ELR (cell line): ENCODE results near the gene SPTAN1.
"Not testable (repeated sequence)": the region's sequence is repeated elsewhere in the genome, so short reads cannot be mapped to it uniquely, and the experiment has no call there.

ENCODE experiments used
- DNase-seq: peaks from one replicate; pipeline ENCODE4 v3.0.0-alpha.2; 2015; ENCODE audit warnings: low read depth

Gene SPTAN1

DNA sequence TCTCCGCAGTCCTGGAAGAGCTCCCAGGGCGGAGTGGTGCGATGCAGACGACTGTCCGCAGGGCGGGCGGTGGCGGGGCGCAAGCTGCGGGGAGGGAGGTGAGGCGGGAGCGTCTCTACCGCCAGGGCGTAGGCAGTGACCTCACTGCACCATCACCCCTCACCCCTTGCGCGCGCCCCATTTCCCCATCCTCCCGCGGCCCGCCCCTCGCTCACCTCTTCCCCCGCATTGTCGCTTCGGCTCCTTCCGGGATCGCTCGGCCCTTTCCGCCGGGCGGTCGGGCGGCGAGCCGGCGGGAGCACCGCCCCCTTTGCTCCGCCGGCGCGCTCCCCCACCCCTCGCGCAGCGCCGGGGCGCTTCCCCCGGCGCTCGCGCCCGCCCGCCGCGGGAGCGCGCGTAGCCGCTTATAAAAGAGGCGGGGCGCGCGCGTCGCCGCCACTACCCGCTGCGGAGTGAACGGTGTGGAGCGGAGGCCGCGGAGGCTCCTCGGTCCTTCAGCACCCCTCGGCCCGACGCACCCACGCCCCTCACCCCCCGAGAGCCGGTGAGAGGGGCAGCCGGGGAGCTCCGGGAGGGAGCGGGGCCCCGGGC lies at the start of gene SPTAN1:
TSS of gene SPTAN1 (plus strand) at position 435 of the 591 bp plus-strand sequence. CDS start 14,154 bp downstream, outside the sequence.
- DNase-seq, result peak; percentile 95

DNA sequence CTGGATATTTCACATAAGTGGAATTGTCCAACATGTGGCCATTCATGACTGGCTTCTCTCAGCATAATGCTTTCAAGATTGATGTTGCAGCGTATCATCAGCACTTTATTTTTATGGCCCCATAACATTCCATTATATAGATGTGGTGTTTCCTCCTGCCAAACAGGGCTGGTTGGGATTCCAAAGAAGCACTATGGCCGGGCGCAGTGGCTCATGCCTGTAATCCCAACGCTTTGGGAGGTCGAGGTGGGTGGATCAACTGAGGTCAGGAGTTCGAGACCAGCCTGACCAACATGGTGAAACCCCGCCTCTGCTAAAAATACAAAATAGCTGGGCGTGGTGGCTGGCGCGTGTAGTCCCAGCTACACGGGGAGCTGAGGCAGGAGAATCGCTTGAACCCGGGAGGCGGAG lies 49.0 kb upstream of the SPTAN1 start:
- DNase-seq, result peak; percentile 19

DNA sequence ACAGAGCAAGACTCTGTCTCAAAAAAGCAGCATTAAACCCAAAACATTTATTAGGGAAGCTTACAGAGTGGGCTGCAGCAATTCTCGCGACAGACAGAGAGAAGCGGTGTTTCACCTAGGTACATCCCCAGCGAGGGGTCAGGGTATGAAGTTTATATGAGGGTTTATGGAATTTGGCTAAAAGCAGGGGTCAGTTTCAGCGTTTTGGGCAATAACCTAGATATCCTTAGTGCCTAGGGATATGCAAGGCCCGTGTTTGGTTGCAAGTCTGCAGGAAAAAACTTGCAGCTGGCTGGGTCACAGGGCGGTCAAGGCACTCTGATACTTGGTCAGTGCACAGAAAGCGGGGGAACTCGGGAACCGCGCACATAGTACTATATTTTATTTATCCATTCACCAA lies 48.5 kb upstream of the SPTAN1 start:
- DNase-seq, result peak; percentile 47

DNA sequence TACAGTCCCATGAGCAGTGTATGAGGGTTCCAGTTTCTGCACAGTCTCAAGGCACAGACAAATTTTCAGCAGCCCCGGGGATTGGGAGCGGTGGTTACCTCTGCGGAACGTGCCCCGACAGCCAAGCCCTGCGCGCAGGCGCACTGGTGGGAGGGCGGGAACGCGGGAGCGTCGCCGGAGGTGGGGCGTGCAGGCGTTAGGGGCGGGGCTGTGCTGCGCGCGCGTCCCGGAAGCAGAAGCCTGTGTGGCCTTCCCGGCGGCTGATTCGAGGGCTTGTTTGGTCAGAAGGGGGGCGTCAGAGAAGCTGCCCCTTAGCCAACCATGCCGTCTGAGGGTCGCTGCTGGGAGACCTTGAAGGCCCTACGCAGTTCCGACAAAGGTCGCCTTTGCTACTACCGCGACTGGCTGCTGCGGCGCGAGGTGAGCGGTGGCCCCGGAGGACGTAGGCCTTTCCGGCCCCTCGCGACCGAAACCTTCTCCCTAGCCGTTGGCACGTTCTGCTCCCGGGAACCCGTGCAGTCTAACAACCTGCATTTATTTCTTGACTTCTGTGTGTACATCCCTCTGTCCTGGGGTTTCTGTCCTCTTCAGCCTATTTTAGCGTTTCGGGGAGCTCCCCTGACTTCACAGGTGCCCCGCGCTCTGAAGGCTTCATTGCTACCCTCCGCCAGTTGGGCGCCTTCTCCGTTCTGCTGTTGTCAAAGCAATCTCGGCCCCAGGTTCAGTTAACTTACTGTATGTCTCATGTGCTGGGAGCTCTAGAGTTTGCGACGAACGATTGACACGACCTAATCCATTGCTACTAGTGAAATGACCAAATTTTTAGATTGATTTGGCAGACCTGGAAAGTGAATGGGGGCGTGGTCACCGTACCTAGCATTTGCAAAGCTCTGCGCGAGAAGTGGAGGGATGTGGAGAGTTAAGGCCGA lies 47.6 kb upstream of the SPTAN1 start, which contains the start of gene GLE1:
TSS of gene GLE1 (plus strand) at position 235 of the 929 bp plus-strand sequence. CDS start at position 322, 87 bp downstream.
- DNase-seq, result peak; percentile 92

DNA sequence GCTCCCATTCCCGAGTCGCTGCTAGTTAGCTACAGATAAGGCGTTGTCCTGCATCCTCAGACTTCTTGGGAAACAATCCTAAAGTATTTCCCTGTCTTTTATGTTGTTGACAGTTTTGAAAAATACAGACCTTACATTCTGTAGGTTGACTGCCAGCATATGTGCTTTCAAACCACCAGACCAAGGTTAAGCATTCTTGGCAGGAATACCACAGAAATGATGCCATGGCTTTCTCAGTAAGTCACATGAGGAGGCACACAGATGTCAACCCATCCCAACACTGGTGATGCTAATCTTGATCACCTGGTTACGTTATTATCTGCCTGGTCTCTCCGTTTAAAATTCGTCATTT lies 47.0 kb upstream of the SPTAN1 start:
- DNase-seq, result peak; percentile 55

DNA sequence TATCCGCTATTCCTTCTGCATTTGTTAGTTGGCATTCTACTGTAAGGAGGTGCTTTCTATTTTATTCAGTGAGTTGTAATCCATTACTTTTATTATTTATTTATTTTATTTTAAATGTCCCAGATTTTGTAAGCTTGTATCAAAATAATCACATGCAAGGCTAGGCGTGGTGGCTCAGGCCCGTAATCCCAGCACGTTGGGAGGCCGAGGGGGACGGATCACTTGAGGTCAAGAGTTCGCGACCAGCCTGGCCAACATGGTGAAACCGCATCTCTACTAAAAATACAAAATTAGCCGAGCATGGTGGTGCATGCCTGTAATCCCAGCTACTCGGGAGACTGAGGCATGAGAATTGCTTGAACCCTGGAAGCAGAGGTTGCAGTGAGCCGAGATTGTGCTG lies 46.5 kb upstream of the SPTAN1 start:
- not testable (repeated sequence) for DNase-seq

DNA sequence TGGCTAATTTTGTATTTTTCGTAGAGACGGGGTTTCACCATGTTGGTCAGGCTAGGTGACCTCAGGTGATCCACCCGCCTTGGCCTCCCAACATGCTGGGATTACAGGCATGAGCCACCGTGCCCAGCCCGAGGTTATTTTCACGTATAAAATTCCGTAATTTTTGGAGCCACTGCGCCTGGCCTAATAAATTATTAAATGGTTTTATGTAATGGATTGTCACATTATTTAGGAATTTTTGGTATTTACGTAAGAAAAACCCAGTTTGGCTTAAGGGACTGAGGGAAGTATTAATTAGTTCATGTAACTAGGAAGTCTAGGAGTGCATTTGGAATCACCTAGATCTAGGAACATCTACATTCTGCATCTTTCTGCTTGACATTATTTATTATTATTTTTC lies 39.6 kb upstream of the SPTAN1 start:
- no peak for DNase-seq

DNA sequence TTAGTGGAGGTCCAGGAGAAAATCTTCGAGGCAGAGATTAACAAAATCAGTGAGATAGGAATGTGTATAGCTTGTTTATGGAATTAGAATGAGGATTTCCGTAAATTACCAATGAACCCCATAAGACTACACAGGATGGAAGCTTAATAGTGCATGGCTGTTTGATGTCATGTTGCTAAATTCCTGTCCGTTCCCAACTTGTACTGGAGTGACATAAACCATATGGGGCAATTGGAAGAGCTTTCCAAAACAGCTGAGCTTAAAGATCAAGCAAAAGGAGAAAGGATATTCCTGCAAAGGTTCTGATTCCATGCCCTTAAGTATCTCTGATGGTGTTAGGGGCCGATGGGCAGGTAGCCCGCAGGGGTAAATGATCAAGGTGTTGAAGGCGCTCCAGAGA lies 30.4 kb upstream of the SPTAN1 start:
- DNase-seq, result no peak

DNA sequence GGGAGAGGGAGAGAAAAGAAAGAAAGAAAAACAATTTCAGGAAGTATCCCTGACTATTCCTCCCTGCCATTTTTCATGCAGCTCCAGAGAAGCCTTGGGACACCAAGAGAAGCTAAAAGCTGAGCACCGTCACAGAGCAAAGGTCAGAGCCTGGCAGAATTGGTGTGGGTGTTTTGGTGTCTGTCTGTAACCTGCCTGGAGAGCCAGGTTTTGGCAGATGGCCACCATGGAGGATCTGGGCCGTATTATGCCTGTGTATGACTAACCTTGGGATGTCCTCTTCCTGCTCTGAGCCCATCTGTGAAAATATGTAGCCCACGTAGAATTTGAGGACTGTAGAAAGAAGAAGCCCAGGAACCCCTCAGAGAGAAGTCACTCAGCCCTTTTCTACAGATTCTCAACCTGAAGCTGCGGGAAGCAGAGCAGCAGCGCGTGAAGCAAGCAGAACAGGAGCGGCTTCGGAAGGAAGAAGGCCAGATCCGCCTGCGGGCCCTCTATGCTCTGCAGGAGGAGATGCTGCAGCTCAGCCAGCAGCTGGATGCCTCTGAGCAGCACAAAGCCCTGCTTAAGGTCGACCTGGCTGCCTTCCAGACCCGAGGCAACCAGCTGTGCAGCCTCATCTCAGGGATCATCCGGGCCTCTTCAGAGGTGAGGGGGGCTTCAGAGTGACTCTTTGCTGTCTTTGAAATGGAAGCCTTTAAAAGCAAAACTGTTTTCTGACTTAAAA lies 29.0 kb upstream of the SPTAN1 start:
- peak; percentile 38 for DNase-seq

DNA sequence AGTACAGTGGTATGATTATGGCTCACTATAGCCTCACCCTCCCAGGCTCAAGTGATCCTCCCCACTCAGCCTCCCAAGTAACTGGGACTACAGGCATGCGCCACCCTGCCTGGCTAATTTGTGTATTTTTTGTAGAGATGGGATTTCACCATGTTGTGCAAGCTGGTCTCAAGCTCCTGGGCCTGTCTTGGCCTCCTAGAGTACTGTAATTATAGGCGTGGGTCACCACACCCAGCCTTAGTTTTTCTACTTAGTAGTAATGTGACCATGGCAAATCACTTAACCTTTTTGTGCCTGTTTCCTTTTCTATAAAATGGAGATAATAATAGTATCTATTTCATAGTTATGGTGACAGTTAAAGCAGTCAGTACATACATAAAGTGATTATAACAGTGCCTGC lies 25.7 kb upstream of the SPTAN1 start:
- no peak for DNase-seq

DNA sequence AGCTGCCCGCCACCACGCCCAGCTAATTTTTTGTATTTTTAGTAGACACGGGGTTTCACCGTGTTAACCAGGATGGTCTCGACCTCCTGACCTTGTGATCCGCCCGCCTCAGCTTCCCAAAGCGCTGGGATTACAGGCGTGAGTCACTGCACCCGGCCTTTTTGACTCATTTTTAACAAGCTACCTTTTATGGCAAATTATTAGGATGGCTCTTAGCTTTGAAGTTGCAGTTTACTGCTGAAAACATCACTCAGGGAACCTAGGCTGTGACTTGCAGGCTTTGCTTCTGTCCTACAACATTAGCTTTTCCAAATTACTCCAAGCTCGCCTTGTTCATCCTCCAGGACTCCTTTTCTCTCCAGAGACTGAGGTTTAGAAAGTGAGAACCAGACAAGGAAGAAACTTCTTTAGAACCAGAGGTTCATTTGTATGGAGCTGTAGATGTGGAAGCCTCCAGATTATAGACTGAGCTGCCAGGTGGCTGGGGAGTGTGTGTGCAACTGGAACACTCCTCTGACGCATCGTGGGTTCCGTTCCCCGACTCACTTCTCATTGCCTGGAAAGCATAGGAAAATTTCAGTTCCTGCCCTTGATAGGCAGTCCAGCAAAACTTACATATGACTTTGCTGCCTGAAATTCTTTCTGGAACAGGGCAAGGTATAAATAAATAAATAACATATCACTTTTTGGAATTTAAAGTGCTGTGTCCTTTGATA lies 23.8 kb upstream of the SPTAN1 start:
- DNase-seq, result peak; percentile 68

DNA sequence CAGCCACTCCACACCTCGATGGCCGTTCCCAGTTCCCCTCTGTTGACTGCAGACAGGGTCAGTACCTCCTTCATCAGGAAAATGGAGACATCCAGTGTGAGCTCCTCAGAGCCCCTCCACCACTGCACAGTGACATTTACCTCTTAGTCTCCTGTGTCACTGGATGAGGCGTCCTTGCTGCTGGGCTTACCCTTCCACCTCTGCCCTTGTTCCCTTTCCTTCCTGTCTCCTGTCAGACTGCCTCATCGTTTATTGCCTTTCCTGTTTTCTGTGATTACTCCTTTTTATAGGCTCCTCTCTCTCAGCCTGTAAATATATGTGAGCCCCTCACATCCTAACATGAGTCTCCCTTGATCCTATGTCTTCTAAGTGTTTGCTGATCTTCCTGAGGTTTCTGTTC lies 23.2 kb upstream of the SPTAN1 start:
- DNase-seq, result no peak

DNA sequence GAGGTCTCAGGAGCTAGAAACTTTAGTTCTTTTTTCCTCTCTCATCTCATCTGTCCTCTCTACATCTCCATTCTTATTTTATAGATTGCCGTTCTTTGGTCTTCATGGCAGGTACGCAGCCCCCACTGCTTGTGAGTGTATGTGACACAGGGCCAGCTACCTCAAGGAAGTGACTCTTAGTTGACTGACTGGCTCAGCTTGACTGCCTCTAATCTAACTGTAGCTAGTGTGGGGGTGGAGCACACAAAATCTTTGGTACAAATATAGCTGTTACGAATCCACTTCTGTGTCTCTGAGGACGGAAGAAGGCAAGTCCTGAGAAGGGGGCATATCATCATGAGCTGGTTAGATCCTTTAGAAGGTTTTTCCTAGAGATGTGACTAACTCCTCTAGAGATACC lies 19.8 kb upstream of the SPTAN1 start:
- DNase-seq, result no peak

DNA sequence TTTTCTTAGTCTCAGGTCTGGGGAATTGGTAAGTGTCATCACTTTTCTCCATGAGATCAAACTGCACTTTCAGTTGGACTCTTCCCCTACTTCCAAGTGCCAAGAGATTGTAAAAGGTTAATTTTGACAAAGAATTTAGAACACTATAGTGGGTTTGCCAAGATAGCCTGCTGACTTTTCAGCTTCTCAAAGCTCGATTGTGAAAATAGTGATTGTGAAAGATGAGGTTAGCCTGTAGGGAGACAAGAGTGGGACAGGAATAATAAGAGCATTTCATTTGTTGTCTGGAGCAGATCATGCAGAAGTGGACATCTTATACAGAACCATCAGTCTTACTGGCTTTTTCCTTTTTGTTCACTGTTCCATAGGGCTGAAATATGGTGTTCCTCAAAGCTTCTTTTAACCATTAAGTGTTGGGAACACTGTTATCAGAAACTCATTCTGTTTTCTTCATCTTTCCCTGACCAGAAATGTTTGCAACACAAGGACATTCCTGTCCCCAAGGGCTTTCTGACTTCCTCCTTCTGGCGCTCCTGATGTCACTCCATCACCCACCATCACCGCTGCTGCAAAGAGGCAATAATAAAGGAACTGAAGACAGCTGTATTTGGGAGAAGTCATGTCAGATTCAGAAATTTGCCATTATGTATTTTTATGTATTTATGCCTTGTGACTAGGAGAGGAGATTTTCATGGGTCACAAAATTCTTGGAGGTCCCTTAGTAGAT lies 11.6 kb upstream of the SPTAN1 start:
- no peak for DNase-seq

DNA sequence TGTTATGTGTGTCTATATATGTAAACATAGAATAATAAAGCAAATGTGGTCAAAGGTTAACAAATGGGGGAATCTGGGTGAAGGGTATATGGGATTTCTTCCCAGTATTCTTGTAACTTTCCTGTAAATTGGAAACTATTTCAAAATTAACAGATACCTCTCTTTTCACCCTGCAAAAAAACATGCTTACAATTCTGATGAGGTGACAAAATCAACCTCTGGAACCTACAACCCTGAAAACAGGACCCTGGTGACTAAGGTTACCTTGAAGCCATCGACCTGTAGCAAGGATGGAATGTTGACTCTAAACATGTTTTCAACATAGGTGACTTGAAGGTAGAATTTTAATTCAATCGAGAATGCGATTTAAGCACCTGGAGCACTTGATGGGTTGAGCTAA lies 5.9 kb upstream of the SPTAN1 start:
- DNase-seq, result no peak

DNA sequence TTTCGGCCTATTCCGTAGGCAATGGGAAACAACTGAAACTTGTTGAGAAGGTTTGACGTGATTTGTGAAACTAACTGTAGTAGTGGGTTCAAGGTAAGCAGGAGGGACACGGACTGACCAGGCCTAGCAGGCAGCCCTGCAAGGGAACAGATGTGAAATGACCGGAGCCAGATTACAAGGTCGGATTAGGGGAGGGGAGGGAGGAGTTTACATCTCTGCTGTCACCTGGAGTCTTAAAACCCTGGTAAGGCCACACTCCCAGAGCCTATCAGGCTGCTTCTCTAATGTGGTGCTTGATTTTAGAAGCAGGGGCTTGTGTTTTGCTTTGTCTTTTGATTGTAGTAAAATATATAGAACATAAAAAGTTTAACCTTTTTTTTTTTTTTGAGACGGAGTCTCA lies 3.5 kb upstream of the SPTAN1 start:
- DNase-seq, result no peak

DNA sequence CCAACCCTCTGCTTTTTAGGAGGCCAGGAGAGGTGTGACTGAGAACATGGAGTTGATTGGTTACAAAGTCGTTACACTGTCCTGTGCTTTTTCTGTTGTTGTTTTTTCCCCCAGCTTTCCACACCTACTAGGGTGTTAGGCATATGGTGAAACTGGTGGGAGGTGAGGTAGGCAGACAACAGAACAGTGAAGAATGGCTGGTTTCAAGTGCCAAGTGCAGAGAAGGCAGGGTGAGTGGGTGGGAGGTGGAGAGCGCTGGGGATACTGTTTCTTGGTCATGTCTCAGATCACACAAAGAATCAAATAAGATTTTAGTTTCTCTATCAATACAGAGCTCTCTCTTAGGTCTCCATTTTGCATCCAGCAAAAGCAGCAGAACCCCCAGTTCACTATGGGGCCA lies 2.2 kb upstream of the SPTAN1 start:
- DNase-seq, result no peak

DNA sequence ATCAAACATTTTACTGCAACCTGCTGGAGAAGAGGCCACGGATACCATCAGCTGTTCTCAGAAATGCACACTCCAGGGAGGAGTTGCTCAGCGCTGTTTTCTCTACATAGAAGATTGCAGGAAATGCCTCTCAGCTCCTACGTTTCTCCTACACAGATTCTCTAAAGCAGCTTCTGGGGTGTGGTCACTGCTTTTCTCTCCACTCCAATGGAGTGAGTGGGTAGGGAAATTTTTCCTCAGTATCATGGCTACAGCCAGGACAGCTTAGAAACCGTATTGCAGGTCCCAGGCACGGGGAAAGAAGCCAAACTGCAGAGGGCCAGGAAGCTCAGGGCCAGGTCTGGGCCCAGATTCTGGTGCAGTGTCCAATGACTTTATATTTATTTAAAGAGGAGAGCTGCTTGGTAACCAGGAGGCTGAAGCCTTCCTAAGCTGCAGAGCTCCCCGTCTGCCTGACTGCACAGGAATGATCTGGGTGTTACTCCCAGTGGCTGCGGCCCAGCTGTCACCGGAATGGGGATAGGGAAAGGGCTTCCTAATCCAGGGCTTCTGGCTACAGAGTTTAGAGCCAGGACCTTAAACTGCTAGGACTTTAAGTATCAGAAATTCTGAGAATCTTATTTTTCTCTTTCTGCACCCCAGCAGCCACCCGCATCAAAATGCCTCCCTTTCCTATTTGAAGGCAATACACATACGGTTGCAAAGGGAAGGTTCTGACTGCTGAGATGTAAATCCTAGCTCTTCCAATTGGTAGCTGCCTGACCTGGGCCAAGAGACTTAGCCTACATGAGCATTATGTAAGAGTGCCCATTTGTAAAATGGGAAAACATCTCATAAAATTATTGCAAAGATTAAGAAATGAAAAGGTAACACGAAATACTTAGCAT lies 1.4 kb upstream of the SPTAN1 start:
- DNase-seq, result peak; percentile 41

DNA sequence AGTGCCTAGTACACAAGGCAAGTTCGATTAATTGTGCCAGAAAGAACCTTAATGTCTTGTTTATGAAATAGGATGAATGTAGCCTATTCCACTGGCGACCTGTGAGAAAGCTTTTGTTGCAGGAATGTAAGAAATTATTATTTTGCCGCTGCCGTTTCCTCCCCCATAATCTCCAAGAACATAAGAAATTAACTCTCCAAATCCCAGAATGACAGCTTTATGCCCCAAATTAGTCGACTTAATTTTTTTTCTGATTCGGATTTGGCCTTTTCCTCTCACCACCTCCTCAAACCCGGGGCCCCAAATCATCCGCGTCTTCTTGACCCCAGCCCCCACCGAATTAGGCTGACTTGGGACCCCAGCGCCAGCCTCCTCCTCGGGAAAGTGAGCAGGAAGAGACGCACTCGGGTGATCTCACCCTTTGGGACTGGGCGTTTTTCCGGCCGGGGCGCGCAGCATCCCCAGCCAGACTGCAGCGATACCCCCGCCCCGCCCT lies 682 bp upstream of the SPTAN1 start:
- no peak for DNase-seq

DNA sequence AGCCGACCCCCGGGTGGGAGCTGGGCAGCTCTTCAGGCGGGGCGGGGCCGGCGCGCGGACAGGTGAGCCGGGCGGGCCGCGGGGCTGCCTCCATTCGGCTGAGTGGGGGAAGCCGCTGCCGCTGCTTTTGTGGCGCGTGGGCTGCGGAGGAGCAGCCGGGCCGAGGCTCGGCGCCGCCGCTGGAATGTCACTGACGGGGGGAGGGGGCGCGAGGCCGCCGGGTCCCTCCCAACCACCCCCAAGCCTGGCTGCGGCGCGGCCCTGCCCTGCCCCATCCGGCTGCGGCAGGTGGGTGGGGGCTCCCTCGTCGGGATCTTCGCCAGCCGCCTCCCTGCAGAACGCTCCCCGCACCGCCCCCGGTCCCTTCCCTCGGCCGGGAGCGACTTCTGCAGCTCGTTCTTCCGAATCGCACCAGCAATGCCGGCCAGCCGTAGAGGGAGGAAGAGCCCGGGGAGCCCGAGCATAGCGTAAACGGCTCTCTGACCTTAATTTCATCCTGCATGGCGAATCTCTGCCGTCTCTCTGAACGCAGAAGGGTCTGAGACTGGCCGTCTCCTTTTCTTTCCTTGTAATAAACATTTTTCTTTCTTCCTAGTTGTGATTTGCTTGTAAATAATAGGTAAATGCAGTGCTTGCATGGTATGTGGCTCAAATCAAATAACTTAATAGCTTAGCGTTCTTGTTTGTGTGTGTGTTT lies 505 bp downstream of the SPTAN1 start:
- peak; percentile 51 for DNase-seq
